Measurements from ENCODE around the gene ERG28. TPM values are rescaled to one million over a fixed set of nuclear protein-coding genes. Genes with fewer than 3 reads are reported as not detected.
A peak's percentile ranks its signal among the peaks of the same experiment; 100 is the strongest.

Gene ERG28
- total RNA-seq, 2 experiments from 2014 or later, result 13.4 to 14.9 TPM

- ChIA-PET POLR2A (interaction anchor here (1.0 kb wide), 1 partner anchor 307 kb away, joined by 3 read pairs; no protein-coding TSS in a partner anchor), CTCF (interaction anchor here (0.6 to 2.2 kb wide), 3 partner anchors 8 to 320 kb away, joined by 3 to 11 read pairs (median 5); no protein-coding TSS in a partner anchor)
- Mint-ChIP-seq H3K36me3 (ENCODE audit: low read depth) (peaks cover 8% of the 10 kb centered on the region), H3K4me3 (peak overlapping the region; percentile 17), H3K27me3 (no peaks in the 10 kb centered on the region), H3K9me3 (no peaks in the 10 kb centered on the region), H3K4me1 (ENCODE audit: low read depth) (peaks cover 17% of the 10 kb centered on the region), H3K27ac (no peak overlapping the region)
- no peak for ATAC-seq
- intact Hi-C loops (cut with micrococcal nuclease), result no loop called here
- TF ChIP-seq CTCF (IDR thresholded peaks at IDR 0.05), result no peak
- DNase-seq, result no peak
Measured at GRCh38 chr14:75662966-75663365, 2.3 kb upstream of the ERG28 start.

- no peaks in the 10 kb centered on the region for H3K9me3 Mint-ChIP-seq
- ChIA-PET CTCF (interaction anchor here (1.4 to 13.1 kb wide), 3 partner anchors 10 to 101 kb away, joined by 3 to 281 read pairs (median 13); partner anchors contain the start of gene FLVCR2), POLR2A (interaction anchor here (1.4 kb wide), 1 partner anchor 12 kb away, joined by 4 read pairs; no protein-coding TSS in a partner anchor)
- H3K4me3 Mint-ChIP-seq, result peak overlapping the region; percentile 86
- no peak for ATAC-seq
- H3K36me3 Mint-ChIP-seq (ENCODE audit: low read depth), result peaks cover 5% of the 10 kb centered on the region
- H3K27me3 Mint-ChIP-seq, result no peaks in the 10 kb centered on the region
- no peak for TF ChIP-seq CTCF (IDR thresholded peaks at IDR 0.05)
- H3K4me1 Mint-ChIP-seq (ENCODE audit: low read depth), result peaks cover 17% of the 10 kb centered on the region
- no peak for DNase-seq
- intact Hi-C loops (cut with micrococcal nuclease), result no loop called here
- H3K27ac Mint-ChIP-seq, result peak overlapping the region; percentile 91
Measured at GRCh38 chr14:75661499-75661814, 781 bp upstream of the ERG28 start.

DNA sequence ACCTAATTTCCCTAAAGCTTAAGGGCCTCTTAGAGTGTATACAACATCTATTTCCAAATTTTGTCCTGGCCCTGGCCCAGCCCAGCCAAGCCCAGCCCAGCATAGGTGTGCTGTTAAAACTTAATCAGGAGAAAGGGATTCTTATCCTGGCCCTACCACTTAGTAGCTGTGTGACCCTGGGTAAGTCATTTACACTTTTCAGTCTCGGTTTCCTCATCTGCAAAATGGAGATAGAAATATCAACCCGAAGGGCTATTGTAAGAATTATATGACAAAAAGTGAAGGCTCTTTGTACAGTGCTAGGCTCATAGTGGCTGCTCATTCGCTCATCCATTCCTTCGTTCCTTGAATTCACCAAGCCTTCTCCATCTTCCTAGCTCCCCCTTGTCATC lies 442 bp downstream of the ERG28 start:
- intact Hi-C loops (cut with micrococcal nuclease), result no loop called here
- Mint-ChIP-seq H3K27me3 (no peaks in the 10 kb centered on the region), H3K27ac (peak overlapping the region; percentile 91), H3K4me1 (ENCODE audit: low read depth) (peaks cover 17% of the 10 kb centered on the region), H3K36me3 (ENCODE audit: low read depth) (peaks cover 3% of the 10 kb centered on the region), H3K9me3 (no peaks in the 10 kb centered on the region), H3K4me3 (peak overlapping the region; percentile 86)
- no peak for TF ChIP-seq CTCF (IDR thresholded peaks at IDR 0.05)
- DNase-seq, result no peak
- no peak for ATAC-seq
- CTCF ChIA-PET, result interaction anchor here (1.0 to 13.1 kb wide), 8 partner anchors 9 to 365 kb away, joined by 3 to 281 read pairs (median 3); partner anchors contain the start of gene FLVCR2
- POLR2A ChIA-PET, result interaction anchor here (1.4 to 1.7 kb wide), 2 partner anchors 13 to 94 kb away, joined by 4 to 5 read pairs; no protein-coding TSS in a partner anchor

DNA sequence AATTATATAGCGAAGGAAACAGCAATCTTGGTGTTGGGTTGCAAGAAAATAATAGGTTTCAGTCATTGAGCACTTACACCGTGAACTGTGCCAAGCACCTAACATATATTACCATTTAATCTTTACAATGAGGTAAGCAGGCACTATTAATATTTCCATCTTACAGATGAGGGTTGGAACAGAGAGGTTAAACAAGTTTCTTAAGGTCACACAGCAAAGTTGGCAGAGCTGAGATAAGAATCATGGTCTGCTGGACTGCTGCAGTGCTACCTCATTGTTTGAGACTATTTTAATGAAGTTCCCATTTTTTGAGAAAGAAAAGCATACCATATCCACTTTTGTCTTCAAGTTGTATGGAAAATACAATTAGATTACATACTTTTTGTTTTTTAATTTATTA lies 1.7 kb downstream of the ERG28 start:
- no peak overlapping the region for H3K4me3 Mint-ChIP-seq
- peak overlapping the region; percentile 11 for H3K27ac Mint-ChIP-seq
- peaks cover 18% of the 10 kb centered on the region for H3K4me1 Mint-ChIP-seq (ENCODE audit: low read depth)
- intact Hi-C loops (cut with micrococcal nuclease), result loop anchor here (10.0 kb wide), 1 partner anchor 164 kb away; no protein-coding TSS in a partner anchor
- no peaks in the 10 kb centered on the region for H3K27me3 Mint-ChIP-seq
- TF ChIP-seq CTCF (IDR thresholded peaks at IDR 0.05), result no peak
- DNase-seq, result no peak
- peaks cover 5% of the 10 kb centered on the region for H3K36me3 Mint-ChIP-seq (ENCODE audit: low read depth)
- no peak for ATAC-seq
- CTCF ChIA-PET, result interaction anchor here (13.1 kb wide), 1 partner anchor 82 kb away, joined by 281 read pairs; the partner anchor contains the start of gene FLVCR2
- no peaks in the 10 kb centered on the region for H3K9me3 Mint-ChIP-seq
- POLR2A ChIA-PET, result no interaction called here

- intact Hi-C loops (cut with micrococcal nuclease), result loop anchor here (10.0 kb wide), 1 partner anchor 163 kb away; no protein-coding TSS in a partner anchor
- Mint-ChIP-seq H3K4me3 (no peak overlapping the region), H3K4me1 (ENCODE audit: low read depth) (peaks cover 15% of the 10 kb centered on the region), H3K36me3 (ENCODE audit: low read depth) (peaks cover 4% of the 10 kb centered on the region), H3K27me3 (no peaks in the 10 kb centered on the region), H3K27ac (no peak overlapping the region), H3K9me3 (no peaks in the 10 kb centered on the region)
- ATAC-seq (no peak), DNase-seq (no peak)
- TF ChIP-seq CTCF (IDR thresholded peaks at IDR 0.05), result no peak
- ChIA-PET CTCF (interaction anchor here (0.8 to 13.1 kb wide), 7 partner anchors 37 to 169 kb away, joined by 3 to 281 read pairs (median 3); partner anchors contain the start of gene FLVCR2), POLR2A (interaction anchor here (0.5 kb wide), 1 partner anchor 28 kb away, joined by 4 read pairs; no protein-coding TSS in a partner anchor)
Measured at GRCh38 chr14:75657331-75657730, 3.3 kb downstream of the ERG28 start.

Measured in activated CD8-positive, alpha-beta T cell treated with anti-CD3 and anti-CD28 coated beads for 36 hours (primary cell).